NCI-H1694 (cell line): ENCODE measurements around the gene SLC19A1.
"Not testable (repeated sequence)": the region's sequence is repeated elsewhere in the genome, so short reads cannot be mapped to it uniquely, and the experiment has no call there.

Experiments used
- DNase-seq: peaks from one replicate; lab custom pipeline; 2025; lab: John Stamatoyannopoulos, UW

The SLC19A1 gene

GRCh38 chr21:45533361-45533845 lies 8.8 kb downstream of the SLC19A1 start:
- no peak for DNase-seq

GRCh38 chr21:45532826-45533360 lies 9.3 kb downstream of the SLC19A1 start:
- DNase-seq, result no peak

DNA sequence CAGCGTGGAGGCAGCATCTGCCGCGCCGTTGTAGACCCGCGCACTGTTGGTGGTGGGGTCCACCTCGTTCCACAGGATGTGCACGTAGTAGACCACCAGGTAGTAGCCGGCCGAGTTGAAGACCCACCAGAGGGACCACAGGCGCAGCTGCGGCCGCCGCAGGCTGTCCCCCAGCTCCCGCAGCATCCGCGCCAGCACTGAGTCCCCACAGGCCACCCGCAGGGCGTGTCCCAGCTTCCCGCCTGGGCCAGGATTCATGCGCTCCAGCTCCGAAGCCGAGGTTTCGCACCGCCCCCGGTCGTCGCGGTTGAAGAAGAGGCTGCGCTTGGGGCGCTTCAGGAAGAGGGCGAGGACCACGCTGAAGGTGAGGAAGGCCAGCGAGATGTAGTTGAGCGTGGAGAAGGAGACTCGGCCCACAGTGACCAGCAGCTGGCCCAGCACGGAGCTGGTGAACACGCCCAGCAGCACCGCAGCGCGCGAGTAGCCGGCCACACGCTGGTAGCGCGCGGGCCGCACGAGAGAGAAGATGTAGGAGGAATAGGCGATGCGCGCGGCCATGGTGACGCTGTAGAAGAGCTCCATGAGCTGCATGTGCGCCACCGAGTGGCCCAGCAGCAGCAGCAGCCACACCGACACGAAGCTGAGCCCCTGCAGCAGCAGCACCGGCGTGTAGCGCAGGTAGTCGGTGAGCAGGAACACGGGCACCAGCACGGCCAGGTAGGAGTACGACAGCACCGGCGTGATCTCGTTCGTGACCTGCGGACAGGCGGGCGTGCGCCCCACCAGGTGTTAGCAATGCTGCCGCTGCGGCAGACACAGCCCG lies 10.6 kb downstream of the SLC19A1 start:
- no peak for DNase-seq

DNA sequence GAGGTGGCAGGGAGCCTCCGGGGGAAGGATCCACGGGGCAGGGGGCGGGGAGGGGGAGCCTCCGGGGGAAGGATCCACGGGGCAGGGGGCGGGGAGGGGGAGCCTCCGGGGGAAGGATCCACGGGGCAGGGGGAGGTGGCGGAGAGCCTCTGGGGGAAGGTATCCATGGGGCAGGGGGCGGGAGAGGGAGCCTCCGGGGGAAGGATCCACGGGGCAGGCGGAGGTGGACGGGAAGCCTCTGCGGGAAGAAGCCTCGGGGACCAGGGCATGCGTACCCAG lies 11.2 kb downstream of the SLC19A1 start:
- DNase-seq, result not testable (repeated sequence)

GRCh38 chr21:45530423-45531113 lies 11.7 kb downstream of the SLC19A1 start:
- DNase-seq, result no peak

- DNase-seq, result no peak
Observed at GRCh38 chr21:45529785-45530422, 12.3 kb downstream of the SLC19A1 start.

GRCh38 chr21:45528981-45529784 lies 13.1 kb downstream of the SLC19A1 start:
- DNase-seq, result no peak

GRCh38 chr21:45528028-45528705 lies 14.1 kb downstream of the SLC19A1 start:
- no peak for DNase-seq

DNA sequence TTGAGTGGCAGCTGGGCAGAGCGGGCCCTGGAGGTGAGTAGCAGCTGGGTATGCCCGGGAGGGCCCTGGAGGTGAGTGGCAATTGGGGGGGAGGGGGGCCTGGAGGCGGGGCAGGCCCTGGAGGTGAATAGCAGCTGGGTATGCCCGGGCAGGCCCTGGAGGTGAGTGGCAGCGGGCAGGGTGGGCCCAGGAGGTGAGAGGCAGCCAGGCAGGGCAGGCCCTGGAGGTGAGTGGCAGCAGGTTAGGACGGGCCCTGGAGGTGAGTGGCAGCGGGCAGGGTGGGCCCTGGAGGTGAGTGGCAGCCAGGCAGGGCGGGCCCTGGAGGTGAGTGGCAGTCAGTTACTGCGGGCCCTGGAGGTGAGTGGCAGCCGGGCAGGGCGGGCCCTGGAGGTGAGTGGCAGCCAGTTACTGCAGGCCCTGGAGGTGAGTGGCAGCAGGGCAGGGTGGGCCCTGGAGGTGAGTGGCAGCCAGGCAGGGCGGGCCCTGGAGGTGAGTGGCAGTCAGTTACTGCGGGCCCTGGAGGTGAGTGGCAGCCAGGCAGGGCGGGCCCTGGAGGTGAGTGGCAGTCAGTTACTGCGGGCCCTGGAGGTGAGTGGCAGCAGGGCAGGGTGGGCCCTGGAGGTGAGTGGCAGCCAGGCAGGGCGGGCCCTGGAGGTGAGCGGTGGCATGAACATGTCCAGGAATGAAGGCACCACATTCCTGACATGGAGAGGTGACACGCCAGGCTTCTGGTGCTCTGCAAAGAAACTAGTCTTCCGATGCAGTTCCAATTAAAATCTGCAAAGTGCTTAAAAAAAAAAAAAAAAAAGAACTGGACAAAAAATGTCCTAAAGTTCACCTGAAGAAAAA lies 14.9 kb downstream of the SLC19A1 start:
- DNase-seq, result not testable (repeated sequence)

DNA sequence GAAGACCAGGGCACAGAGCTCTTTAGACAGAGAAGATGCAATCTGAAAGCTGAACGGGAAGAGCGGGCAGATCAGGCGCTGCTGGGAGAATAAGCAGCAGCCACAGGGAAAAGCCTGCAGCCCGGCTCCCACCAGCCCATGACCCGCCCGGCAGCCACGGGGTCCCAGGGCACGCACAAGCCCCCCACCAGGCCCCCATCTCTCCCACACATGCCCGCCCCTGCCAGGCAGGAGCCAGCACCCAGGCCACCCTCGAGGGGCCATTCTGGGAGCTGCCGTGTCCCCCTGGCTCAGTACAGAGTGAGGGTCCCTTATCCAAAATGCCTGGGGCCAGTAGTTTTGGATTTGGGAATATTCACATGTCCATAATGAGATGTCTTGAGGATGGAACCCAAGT lies 16.3 kb downstream of the SLC19A1 start:
- DNase-seq, result no peak

- no peak for DNase-seq
Observed at GRCh38 chr21:45525153-45525909, 16.9 kb downstream of the SLC19A1 start.

DNA sequence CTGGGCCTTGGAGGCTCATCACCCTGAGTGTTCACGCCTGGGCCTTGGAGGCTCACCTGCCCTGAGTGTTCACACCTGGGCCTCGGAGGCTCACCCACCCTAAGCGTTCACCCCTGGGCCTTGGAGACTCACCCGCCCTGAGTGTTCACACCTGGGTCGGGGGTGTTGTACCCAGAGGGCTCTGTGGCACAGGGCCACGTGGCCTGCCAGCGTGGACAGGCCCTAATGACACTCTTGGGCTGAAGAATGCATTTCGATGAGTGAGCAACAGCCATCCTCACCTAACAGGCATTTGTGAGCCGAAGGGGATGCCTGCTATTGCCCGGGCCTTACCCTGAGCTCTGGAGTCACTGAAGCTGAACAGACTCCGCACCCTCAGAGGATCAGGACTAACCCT lies 17.5 kb downstream of the SLC19A1 start:
- DNase-seq, result no peak

GRCh38 chr21:45523411-45524101 lies 18.7 kb downstream of the SLC19A1 start:
- DNase-seq, result no peak

DNA sequence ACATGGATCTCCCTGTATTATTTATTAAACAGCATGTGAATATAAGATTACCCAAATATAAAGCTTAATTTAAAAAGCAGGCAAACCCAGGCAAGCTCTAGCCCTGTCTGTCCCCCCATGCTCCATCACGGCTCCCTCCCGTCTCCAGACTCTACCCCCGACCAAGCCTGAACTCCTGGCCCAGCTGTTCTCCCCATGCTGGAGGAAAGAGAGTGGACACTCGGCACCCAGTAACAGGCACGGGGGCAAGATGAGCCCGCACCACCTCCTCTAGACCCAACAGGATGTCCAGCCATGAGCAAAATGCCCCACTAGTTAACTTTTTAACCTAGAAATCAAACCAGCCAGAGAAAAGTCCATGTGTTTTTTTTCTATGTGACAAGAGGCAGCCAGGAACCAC lies 19.3 kb downstream of the SLC19A1 start:
- no peak for DNase-seq

GRCh38 chr21:45522381-45522780 lies 19.9 kb downstream of the SLC19A1 start:
- DNase-seq, result no peak

DNA sequence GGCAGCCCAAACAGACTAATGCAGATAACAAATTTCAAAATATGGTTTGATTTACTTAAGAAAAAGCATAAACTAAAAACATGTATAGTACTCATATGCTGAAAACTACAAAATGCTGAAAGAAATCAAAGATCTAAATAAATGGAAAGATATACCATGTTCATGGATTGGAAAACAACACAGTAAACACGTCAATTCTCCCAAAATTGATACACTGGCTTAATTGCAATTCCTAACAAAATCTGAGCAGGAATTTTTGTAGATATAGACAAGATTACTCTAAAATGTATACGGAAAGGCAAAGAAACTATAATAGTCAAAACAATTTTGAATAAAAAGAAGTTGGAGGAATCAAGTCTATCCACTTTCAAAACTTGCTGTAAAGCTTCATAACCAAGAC lies 21.0 kb downstream of the SLC19A1 start:
- no peak for DNase-seq

DNA sequence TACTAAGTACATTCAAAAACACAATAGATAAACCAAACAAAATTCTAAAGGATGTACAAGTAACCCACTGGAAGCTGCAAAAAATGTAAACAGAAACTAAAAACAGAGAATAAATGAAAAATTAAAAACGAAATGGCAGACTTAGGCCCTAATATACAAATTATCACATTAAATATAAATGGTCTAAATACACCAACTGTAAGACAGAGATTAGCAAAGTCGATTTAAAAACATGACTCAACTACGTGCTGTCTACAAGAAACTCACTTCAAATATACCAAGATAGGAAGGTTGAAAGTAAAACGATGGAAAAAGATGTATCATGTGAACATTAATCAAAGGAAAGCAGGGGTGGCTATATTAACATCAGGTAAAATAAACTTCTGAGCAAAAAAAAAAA lies 23.1 kb downstream of the SLC19A1 start:
- DNase-seq, result no peak

- DNase-seq, result no peak
Observed at GRCh38 chr21:45518742-45519141, 23.5 kb downstream of the SLC19A1 start.
